ENCODE measurements around the gene DYNLT1.

- TF ChIP-seq ZNF331 (CRISPR knock-in tag; IDR thresholded peaks at IDR 0.05; ENCODE audit: low read depth): no peak
- TF ChIP-seq CTCF (conservative IDR thresholded peaks at IDR 0.05; ENCODE audit: low read depth in 2 of 2): no peak
- no peak for TF ChIP-seq REST (IDR thresholded peaks at IDR 0.05; ENCODE audit: unreplicated experiment)
- no peak for TF ChIP-seq EZH2phosphoT487 (IDR thresholded peaks at IDR 0.05; ENCODE audit: unreplicated experiment)
- no peak for TF ChIP-seq EZH2 (IDR thresholded peaks at IDR 0.05; ENCODE audit: low read depth, unreplicated experiment)
- no peak for TF ChIP-seq JUNB (IDR thresholded peaks at IDR 0.05; ENCODE audit: unreplicated experiment)
- no peak for TF ChIP-seq POLR2AphosphoS5 (IDR thresholded peaks at IDR 0.05; ENCODE audit: low read depth)
- TF ChIP-seq CREB1 (CRISPR knock-in tag; IDR thresholded peaks at IDR 0.05; ENCODE audit: low read depth): no peak
- TF ChIP-seq ETS1 (IDR thresholded peaks at IDR 0.05): no peak
- TF ChIP-seq ZNF462 (CRISPR knock-in tag; IDR thresholded peaks at IDR 0.05): no peak
- TF ChIP-seq STAT1 (IDR thresholded peaks at IDR 0.05; ENCODE audit: unreplicated experiment): no peak
- no peak for TF ChIP-seq NANOG (IDR thresholded peaks at IDR 0.05; ENCODE audit: borderline replicate concordance)
Observed at GRCh38 chr6:158607411-158608170, 37.0 kb downstream of the DYNLT1 start.

Data from GM23338 (cell line).